Stimulated activated CD4-positive, alpha-beta T cell treated with anti-CD3 and anti-CD28 coated beads, Interleukin-4, amount 100 ng/mL, for 1 hour (primary cell): Measurements from ENCODE around the gene ZNF212.
"Not testable (repeated sequence)": the region's sequence is repeated elsewhere in the genome, so short reads cannot be mapped to it uniquely, and the experiment has no call there.

Source experiments
- DNase-seq: peaks from one replicate; pipeline ENCODE4 v3.0.0-alpha.2; 2020

The ZNF212 gene

DNA sequence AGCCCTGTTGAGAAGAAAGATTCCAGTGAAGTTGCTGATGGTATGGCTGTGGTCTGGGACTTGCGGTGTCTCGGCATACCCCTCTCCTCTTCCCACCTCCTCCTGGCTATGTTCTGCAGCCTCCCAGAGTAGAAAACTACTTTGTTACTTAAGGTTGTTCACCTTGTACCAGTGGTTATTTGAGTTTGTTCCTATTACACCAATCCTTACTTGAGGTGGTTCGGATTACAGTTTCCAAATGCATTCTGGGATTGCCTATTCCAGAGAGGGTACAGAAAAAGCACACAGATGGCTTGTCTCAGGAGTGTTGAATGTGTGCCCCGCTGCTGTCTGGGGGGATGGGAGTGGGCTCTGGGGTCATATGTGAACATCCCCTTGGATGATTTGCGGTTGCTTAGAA is 15.7 kb downstream of the ZNF212 start:
- DNase-seq = no peak

DNA sequence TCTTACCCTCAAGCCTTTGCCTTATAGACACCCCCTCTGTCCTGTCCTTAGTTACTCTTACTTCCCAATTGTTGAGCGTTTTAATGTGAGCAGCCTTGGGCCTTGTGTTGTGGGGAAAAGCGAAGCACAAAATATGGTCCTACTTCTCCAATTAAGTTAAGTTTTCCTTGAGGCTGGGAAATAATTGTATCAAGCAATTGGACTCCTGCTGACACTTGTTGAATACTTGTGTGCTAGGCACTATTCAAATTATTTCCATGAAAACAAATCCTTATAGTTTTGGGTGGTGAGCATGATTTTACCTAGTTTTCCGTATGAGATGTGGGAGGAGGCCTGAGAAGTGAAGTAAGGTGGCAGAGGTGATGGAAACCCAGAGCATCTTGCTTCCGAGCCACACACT is 17.1 kb downstream of the ZNF212 start:
- DNase-seq = no peak

DNA sequence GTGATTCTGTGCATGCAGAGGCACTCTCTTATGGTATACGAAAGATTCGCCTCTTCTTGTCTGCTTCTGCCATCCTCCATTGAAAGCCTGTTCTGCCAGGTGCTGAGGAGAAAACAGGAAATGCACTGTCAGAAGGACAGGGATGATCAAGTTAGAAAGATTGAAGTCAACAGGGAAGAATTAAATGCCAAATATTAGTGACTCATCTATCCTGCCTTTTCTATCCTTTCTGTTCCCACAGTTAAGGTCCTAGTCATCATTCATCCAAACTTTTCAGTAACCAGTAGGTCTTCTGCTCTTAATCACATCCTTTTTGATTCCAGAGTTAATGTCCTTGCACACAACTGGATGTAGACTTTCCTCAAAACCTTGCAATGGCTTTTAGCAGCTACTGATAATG is 17.7 kb downstream of the ZNF212 start:
- DNase-seq = no peak

DNA sequence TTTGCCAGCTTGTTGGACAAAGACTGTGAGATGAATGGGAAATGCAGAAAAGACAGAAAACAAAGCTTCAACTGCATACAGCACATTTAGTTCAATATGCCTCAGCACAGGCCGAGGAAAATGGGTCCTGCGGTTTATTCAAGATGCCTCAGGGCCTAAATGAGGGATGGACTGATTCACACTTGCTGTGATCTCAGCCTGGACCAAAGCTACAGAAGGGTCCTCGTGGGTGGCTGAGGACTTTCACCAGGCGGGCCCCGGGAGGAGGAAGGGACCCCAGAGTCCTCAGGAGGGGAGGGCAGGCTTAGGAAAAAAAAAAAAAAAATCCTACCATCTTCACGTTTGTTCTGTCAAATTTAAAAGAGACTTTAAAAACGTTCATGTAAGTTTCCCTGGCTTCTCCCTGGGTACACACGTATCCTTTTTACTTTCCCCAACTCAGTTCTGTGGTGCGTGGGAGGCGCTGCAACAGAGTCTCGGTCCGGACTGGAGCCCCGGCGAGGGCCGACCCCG is 21.9 kb downstream of the ZNF212 start:
- no peak for DNase-seq

DNA sequence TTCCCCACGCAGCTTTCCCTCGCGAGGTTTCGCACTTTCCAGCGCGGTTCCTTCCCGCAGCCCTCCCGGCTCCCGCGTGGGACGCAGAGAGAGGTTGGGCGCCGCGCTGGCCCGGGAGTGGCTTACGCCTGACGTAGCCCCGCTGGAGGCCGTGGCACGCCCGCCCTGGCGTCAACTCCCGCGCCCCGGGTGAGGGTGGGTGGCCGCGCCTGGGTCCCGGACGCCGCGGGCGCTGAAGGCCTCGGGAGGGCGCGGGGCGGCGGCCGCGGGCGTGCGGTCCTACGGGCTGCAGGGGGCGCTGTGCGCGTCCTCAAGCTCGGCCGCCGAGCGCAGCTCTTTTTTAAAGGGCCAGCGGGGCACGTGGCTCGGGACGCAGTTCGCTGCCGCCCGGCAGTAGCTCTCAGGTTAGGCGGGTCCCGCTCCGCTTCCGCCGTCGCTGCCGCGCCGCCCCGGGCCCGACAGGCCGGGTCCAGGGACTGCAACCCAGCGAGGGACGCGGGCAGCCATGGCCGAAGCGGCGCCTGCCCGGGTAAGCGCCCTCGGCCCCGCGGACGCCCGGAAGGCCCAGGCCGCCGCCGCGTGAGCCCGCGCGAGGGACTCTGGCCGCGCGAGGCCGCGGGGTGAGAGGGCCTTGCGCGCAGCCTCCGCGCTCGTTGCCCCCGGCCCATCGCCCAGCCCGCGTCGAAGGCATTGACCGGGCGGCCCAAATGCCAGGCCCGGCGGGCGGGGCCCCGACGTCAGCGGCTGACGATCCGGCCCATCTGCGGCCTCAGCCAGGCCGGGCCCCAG is 22.6 kb downstream of the ZNF212 start, which contains the start of gene ZNF783:
ZNF783 (plus strand) TSS at position 368 of the 789 bp plus-strand sequence; CDS start at position 506, 138 bp downstream.
- DNase-seq = peak; percentile 83

DNA sequence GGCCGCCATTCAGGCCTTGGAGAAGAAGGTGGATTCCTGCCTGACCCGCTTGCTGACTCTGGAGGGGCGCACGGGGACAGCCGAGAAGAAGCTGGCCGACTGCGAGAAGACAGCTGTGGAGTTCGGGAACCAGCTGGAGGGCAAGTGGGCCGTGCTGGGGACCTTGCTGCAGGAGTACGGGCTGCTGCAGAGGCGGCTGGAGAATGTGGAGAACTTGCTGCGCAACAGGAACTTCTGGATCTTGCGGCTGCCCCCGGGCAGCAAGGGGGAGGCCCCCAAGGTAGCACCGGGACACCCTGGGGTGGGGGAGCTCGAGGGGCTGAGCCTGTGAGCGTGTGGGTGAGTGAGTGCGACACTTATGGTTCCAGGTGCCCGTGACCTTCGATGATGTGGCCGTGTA is 27.0 kb downstream of the ZNF212 start:
- DNase-seq = no peak

DNA sequence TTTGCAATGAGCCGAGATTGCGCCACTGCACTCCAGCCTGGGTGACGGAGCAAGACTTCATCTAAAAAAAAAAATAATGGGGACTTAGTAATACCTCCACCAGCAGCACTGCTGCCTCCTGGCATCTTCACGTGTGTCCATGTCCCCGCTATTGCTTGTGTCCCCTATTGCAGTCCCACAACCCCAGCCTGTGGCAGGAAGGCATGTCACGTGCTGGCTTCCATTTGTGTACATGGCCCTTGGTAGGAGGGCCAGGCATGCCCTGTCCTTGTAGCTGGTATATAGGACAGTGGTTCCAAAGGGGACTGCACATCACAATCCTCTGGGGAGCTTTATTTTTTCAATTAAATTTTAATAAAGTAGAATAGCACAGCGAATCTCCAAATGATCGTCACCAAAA is 28.3 kb downstream of the ZNF212 start:
- DNase-seq = no peak

DNA sequence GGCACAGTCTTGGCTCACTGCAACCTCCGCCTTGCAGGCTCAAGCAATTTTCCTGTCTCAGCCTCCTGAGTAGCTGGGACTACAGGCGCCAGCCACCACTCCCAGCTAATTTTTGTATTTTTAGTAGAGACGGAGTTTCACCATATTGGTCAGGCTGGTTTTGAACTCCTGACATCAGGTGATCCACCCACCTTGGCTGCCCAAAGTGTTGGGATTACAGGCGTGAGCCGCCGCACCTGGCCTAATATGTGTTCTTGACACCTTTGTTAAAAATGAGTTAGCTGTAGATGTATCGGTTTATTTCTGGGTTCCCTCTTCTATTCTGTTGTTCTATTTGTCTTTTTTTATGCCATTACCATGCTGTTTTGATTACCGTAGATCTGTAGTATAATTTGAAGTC is 35.0 kb downstream of the ZNF212 start:
- not testable (repeated sequence) for DNase-seq

DNA sequence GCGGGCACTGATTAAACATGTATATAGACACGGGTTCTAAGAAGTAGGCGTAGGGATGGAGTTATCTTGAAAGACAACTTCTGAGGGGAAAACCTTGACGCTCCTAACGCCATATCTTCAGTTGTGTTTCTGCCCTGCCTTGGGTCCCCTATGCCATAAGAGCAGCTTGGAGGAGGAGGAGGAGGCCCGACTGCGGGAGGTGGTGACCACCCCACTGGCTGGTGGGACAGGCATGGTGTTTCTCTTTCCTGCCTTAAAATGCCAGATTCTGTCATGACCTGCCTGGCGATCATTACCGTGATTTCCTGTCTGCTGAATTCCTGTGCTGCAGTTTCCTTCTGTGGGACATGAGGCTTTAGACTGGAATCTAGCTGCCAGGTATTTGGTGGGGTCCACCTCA is 38.4 kb downstream of the ZNF212 start:
- DNase-seq = no peak

DNA sequence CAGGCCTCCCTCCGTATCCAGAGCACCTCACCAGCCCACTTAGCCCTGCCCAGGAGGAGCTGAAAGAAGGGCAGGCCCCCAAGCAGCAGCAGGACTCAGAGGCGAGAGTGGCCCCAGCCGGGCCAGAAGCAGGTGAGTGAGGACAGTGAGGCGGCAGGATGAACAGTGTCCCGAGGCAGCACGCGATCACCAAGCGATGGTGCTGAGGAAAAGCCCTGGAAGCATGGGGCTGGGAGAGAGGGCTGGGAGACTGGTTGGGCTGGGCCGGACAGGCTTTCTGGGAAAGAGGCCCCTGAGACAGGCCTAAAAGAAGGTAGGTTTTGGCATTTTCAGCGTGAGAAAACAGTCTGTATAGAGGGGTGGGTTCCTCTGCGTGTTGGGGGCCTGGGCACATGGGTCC is 38.9 kb downstream of the ZNF212 start:
- DNase-seq = no peak

DNA sequence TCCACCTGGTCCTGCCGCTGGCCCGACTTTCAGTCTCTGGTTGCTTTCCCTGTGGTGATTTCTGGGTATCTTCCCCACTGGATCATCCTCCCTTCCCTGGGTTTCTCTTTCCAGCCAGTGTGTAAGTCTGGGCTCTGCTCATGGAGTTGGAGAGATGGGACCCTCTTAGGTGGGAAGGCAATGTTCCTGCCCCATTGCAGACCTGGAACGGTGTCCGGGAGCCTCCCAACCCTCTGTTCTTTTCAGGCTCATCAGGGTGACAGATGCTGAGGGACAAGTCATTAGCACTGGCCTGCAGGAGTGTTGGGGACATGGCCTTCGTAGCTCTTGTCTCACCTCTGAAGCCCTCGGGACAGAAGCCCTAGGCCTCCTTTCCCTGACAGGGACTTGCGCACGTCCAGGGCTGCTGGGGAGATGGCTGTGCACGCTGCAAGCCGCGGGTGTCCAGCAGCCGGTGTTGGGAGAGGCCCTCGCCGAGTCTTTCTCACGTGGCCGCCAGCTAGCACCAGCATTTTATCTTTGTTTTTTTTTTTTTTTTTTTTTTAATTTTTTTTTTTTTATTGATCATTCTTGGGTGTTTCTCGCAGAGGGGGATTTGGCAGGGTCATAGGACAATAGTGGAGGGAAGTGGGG is 39.8 kb downstream of the ZNF212 start:
- DNase-seq = no peak

DNA sequence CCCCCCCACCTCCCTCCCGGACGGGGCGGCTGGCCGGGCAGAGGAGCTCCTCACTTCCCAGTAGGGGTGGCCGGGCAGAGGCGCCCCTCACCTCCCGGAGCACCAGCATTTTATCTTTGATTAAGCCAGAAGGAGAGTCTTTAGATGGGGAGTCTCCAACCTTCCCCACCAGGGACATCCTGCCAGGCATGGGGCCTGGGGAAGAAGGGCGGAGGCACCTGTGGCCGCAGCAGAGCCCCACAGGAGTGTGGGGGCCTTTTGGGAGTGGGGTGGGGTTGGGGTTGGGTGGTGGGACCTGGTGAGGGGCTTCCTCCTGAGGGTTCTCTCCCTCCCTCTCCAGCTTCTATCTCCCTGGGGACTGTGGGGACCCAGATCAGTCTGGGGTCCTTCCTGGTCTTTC is 40.7 kb downstream of the ZNF212 start:
- DNase-seq = no peak

DNA sequence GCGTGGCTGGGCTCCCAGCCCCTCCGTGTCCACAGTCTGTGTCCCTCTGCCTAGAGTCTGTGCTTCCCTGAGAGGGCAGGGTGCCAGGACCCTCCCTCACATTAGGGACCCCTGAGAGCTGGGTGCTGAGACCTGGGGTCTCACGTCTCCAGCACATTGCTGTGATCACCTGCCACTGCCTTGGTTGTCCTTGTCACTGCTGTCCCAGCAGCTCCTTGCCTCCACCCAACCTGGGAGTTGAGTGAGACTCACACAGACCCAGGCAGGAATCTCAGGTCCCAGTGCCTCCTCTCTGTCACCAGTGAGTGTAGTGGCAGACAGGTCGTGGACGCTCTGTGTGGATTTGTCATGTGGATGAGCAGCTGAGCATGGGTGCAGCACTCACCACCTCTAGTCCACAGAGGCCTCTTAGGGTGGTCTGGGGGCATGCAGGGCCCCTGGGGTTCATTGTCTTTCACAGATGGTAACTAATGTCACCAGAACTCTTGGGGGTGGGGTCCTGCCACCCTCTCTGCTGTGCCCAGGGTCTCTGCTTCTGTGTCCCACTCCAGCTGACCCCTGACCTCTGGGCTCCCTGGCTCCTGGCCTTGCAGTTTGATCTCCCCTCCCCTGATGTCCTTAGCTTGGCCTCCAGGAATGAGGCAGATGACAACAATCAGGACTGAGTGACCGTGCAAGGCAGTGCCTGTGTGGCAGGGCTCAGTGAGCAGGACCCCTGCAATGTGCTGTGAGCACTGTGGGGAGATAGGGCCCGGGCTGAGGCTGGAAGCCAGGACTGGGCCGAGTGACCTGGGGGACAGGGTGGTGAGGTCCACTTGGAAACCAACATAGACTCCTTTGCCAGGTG is 41.4 kb downstream of the ZNF212 start:
- no peak for DNase-seq

DNA sequence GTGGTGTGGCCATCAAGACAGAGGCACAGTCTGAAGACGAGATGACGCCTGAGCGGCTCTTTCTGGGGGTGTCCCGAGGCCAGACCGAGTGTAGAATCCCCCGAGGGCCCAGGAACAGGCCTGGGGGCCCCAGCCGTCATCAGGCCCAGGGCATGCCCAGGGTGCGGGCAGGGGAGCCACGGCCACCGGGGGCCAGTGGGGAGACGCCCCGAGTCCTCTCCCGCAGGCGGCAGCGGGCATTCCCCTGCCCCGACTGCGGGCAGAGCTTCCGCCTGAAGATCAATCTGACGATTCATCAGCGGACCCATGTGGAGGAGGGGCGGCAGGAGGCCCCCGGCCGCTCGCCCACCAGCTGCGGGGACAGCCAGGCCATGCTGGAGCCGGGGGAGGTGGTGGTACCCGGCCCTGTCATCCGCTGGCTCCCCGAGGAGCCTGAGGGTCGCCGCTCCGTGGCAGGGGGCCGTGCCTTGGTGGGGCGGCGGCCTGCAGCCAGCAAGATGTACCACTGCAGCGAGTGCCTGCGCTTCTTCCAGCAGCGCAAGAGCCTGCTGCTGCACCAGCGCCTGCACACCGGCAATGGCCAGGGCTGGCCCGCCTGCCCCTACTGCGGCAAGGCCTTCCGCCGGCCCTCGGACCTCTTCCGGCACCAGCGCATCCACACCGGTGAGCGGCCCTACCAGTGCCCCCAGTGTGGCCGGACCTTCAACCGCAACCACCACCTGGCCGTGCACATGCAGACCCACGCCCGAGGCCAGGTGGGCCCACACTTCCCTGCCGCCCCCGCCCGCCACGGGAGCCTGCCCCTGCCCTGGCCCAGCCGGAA is 42.3 kb downstream of the ZNF212 start:
- no peak for DNase-seq

DNA sequence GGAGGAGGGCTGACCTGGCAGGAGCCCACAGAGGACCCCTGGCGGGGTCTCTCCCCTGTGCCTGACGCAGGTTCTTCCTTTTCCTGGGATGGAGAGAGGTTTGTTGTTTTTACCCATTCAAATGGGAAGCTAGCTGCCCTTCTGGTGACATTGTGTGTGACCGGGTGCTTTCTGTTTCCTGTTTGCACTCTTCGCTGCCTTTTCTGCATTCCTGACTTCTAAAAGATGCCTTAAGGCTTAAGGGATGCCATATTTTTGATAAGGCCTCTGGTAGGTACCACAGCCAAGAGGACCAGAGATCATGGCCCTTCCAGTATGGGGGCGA is 42.8 kb downstream of the ZNF212 start:
- DNase-seq = no peak

DNA sequence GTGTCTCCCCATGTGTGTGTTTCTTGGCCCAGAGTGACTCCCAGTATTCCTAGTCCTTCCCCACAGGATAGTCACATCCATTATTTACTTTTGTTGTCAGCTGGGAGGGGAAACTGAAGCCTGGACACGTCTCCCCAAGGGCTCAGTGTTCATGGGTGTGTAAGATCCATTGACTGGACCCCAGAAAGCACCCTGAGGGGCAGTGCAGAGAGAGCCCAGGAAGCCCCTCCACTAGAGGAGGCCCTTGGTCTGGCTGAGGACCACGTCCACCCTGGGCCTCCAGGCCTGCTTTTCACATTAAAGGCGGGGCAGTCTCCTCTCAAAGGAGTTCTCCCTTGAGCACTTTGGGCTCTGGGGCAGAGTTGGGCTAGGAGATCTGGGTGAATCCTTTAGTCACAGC is 43.9 kb downstream of the ZNF212 start:
- no peak for DNase-seq

DNA sequence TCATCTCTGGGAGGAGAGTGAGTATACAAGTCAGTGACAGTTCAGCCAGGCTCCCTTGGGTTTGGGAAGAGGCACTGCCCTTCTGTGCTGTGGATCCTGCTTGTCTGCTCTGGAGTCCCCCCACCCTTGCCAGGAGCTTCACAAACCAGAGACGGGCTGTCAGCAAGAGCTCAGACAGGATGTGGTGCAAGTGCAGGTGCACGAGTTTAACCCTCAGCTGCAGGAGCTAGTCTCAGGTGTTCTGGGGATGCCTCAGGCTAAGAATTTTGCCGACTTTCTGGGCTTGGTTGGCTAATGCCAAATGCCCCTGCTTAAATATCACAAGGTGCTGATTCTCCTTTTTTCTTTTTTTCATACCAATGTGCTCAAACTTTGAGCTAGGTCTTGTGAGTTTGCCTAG is 44.9 kb downstream of the ZNF212 start:
- DNase-seq = peak; percentile 35

DNA sequence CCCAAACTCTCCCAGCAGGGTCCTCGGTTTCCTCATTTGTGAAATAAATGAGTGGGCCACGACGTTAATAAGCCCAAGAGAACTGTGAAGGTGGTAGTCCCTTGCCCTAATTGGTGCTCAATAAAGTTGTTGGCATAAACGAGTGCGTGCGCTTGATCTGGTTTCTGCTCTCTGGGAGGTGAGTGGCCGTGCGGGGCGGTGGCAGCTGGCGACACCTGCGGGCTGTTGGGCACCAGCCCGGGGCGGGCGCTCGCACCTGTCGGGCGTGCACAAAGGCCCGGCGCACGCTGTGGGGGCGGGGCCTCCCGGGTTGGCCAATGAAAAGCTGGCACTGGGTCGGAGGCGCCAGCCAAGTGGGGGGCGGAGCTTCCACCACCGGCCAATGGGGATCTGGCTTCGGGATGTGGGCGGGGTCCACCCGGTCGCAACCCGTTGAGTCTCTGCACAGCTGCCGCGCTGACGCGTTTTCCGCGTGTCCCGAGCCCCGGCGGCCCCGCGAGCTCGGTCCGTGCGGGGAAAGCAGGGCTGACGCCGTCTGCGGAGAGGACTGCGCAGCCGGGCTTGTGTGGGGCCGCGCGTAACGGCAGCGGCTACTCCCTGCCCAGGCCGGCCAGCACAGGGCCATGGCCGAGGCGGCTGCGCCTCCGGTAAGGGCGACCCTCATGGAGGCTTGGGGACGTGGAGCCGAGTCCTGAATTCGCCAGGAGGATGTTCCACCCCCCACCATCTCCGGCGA is 45.6 kb downstream of the ZNF212 start:
- peak; percentile 99 for DNase-seq

DNA sequence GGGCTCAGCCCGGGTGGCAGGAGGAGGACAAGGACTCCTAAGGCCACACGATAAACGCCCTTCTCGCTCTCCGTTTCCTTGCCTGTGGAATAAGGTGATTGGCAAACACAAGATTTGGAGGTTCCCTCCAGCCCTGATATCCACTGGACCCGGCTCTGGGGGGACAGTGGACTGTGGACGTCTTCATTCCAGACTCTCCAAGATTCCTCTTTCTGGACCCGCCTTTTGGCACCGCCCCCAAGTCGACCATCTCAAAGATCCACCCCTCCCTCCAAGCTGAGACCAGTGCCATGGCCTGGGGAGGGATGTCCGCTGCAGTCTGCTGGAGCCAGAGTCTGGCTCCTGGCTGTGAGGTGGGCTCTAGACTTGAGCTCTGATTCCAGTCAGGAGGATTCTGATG is 46.2 kb downstream of the ZNF212 start:
- DNase-seq = no peak

DNA sequence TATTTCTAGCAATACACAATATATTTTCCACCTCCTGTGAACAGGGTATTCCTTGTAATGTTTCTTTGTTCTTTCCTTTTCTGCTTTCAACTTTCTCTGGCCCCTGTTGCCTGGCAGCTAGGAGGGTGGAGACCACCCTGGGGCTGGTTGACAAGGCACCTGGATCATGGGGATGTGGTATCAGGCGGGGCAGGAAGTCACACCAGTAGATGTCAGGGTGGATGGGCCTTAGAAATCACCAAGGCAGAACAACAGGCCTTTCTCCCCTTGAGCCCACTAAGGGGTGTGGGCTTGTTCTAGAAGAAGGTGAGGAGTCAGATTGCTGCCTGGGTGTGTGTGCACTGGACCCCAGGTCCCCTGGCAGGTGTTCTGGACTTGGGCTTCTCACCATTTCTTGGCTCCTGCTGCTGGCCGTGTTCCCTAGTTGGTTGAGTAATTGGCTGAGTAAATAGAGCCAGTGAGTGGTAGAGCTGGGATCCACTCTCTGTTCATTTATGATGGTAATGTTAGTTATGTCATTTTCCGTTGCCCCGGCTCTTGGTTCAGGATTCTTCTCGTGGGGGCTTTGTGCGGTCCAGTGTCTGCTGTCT is 47.5 kb downstream of the ZNF212 start:
- no peak for DNase-seq

DNA sequence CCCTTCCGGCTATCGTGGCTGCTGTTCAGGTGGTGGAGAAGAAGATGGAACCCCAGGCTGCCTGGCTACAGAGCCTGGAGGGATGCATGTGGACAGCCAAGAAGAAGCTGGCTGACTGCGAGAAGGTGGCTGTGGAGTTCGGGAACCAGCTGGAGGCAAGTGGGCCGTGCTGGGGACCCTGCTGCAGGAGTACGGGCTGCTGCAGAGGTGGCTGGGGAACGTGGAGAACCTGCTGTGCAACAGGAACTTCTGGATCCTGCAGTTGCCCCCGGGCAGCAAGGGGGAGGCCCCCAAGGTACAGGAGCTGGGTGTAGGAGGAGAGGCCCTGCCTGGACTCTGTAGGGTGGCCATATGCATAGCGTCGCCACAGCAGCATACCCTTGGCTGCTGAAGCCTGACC is 48.2 kb downstream of the ZNF212 start:
- no peak for DNase-seq

DNA sequence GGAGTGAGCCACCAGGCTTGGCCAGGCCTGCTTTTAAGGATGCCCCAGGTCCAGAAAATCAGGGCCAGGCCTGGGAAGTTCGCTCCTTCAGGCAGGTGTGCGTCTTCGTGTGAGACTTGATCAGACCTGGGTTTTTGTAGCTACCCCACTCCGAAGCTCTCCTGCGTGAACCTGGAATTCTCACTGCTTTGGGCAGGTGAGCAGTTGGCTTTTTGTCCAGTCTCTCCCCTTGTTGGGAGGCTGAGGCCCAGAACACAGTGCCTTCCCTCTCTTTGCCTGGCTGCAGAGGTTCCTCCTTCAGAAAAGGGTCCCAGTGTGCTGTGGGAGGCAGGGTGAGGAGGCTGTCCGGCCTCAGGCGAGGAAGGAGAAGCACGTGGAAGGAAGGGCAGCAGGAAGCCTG is 49.8 kb downstream of the ZNF212 start:
- no peak for DNase-seq
